Measurements from ENCODE around the gene FOXA1.

FOXA1 gene

GRCh38 chr14:37603688-37604251 lies 8.7 kb upstream of the FOXA1 start:
- TF ChIP-seq CTCF (IDR thresholded peaks at IDR 0.05; ENCODE audit: low read depth, low read length) = no peak
- DNase-seq (ENCODE audit: low read depth, low spot score) = no peak
- in situ Hi-C loops (cut with HindIII; ENCODE audit: low sequenced_read_pairs) = no loop called here

GRCh38 chr14:37602605-37603453 lies 7.8 kb upstream of the FOXA1 start:
- in situ Hi-C loops (cut with HindIII; ENCODE audit: low sequenced_read_pairs) = no loop called here
- TF ChIP-seq CTCF (IDR thresholded peaks at IDR 0.05; ENCODE audit: low read depth, low read length) = no peak
- DNase-seq (ENCODE audit: low read depth, low spot score) = no peak
- H3K4me3 ChIP-seq (ENCODE audit: low read depth, low read length) = no peak overlapping the region

More at GRCh38 chr14:37603688-37604251, 8.7 kb upstream of the FOXA1 start:
- no peak overlapping the region for H3K4me3 ChIP-seq (ENCODE audit: low read depth, low read length)

- H3K4me3 ChIP-seq (ENCODE audit: low read depth, low read length) = no peak overlapping the region
- in situ Hi-C loops (cut with HindIII; ENCODE audit: low sequenced_read_pairs) = no loop called here
- TF ChIP-seq CTCF (IDR thresholded peaks at IDR 0.05; ENCODE audit: low read depth, low read length) = no peak
- DNase-seq (ENCODE audit: low read depth, low spot score) = no peak
Observed at GRCh38 chr14:37601865-37602264, 6.8 kb upstream of the FOXA1 start.

- H3K4me3 ChIP-seq (ENCODE audit: low read depth, low read length) = no peak overlapping the region
- in situ Hi-C loops (cut with HindIII; ENCODE audit: low sequenced_read_pairs) = no loop called here
- no peak for TF ChIP-seq CTCF (IDR thresholded peaks at IDR 0.05; ENCODE audit: low read depth, low read length)
- no peak for DNase-seq (ENCODE audit: low read depth, low spot score)
Observed at GRCh38 chr14:37600880-37601741, 6.1 kb upstream of the FOXA1 start.

- no peak for TF ChIP-seq CTCF (IDR thresholded peaks at IDR 0.05; ENCODE audit: low read depth, low read length)
- in situ Hi-C loops (cut with HindIII; ENCODE audit: low sequenced_read_pairs) = no loop called here
- H3K4me3 ChIP-seq (ENCODE audit: low read depth, low read length) = no peak overlapping the region
- no peak for DNase-seq (ENCODE audit: low read depth, low spot score)
Observed at GRCh38 chr14:37599507-37600368, 4.7 kb upstream of the FOXA1 start.

Measured in astrocyte of the spinal cord (primary cell).